Subcutaneous adipose tissue (tissue), 4 donors: ENCODE measurements around the gene OPALIN. TPM values are rescaled to one million over a fixed set of nuclear protein-coding genes. Genes with fewer than 3 reads are reported as not detected.

ENCODE experiments used
- total RNA-seq, 4 donors: library from RNA; depleted of rRNA; stranded (reverse); fragments of >200 nt; gene quantifications; one replicate each; pipeline ENCODE4 v1.1.0, GENCODE V29; 2016
- TF ChIP-seq, protein P1 (sequence below): fragments of 450-650 bp; IDR thresholded peaks from one replicate; pipeline ENCODE4 v1.5.1; 2016; ENCODE audit warnings: low read depth, mild to moderate bottlenecking, control low read depth, antibody characterized with exemption, moderate library complexity

OPALIN gene
- total RNA-seq, 4 donors from 2014 or later = not detected

DNA sequence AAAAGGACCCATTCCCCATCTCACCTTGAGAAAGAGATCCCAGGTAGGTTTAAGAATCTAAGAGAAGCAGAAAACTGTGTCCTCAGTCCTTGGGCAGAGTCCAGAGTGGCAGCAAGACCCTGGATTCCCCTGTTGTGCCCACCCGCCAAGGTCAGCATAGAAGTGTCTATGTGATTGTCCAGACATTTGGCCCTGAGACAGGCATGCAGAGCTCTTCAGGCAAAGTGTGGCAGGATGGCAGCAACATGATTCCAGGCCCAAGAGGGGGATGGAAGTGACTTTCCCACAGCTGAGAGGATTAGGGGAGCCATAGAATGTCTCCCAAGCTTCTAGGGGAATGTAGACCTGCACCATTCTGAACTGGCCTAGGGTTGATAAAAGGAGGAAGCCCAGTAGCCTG is 39.1 kb upstream of the OPALIN start:
- TF ChIP-seq, protein P1, sequence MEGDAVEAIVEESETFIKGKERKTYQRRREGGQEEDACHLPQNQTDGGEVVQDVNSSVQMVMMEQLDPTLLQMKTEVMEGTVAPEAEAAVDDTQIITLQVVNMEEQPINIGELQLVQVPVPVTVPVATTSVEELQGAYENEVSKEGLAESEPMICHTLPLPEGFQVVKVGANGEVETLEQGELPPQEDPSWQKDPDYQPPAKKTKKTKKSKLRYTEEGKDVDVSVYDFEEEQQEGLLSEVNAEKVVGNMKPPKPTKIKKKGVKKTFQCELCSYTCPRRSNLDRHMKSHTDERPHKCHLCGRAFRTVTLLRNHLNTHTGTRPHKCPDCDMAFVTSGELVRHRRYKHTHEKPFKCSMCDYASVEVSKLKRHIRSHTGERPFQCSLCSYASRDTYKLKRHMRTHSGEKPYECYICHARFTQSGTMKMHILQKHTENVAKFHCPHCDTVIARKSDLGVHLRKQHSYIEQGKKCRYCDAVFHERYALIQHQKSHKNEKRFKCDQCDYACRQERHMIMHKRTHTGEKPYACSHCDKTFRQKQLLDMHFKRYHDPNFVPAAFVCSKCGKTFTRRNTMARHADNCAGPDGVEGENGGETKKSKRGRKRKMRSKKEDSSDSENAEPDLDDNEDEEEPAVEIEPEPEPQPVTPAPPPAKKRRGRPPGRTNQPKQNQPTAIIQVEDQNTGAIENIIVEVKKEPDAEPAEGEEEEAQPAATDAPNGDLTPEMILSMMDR = no peak

DNA sequence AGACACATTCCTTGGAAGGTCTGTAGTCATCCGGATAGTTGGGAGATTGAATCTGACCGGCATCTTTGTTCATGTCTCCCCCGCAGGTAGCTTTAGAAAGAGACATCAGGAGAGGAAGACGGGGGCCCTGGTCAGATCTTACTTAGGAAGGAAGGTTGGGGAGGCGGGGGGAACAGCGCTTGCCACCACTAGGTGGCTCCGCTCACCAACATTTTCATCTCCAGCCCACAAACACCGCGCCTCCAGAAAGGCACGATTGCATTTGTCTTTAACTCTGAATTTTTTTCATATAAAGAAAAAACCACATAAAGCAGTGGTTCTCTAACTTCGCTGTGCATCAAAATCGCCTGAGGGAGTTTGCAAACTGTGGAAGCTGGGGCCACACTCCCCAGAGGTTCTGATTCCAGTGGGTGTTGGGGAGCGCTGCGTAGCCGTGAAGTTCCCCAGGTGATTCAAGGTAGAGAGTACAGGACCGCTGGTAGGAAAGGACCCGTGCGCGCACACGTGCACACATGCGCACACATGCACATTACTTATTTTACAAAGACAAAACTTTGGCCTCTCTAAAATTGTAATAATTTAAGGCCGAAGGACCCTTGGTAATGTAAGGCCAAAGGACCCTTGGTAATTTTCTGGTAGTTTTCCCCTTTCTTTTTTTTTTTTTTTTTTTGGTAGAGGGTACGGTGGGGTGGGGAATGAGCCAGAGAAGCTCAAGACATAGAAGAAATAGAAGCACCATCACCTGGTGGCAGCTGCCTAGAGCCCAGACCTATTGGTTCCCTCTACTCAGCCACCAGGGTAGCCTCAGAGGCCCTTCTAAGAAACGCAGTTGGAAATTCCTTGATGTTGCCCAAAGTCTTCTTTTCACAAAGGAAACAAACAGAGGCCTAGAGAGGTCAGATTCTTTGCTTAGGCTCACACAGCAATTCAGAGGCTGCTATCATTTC is 37.4 kb upstream of the OPALIN start:
- TF ChIP-seq, protein P1 = no peak

DNA sequence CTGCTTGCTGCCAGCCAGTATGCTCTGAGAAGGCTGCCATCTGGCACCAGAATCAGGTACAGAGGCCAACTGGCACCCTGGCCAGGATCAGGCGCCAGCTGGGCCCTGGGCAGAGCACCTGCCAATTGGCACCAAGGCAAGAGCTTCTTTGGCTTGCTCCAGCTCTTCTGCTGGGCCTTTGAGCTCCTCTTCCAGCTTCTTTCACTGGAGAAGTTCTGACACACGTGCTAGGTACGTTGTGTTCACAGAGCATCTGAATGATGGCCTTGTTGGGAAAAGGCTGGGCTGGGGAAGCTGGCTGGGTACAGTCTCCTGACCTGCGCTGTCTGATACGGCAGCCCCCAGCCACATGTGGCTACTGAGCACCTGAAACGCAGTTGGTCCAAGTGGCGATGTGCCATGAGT is 31.7 kb upstream of the OPALIN start:
- TF ChIP-seq, protein P1 = no peak

DNA sequence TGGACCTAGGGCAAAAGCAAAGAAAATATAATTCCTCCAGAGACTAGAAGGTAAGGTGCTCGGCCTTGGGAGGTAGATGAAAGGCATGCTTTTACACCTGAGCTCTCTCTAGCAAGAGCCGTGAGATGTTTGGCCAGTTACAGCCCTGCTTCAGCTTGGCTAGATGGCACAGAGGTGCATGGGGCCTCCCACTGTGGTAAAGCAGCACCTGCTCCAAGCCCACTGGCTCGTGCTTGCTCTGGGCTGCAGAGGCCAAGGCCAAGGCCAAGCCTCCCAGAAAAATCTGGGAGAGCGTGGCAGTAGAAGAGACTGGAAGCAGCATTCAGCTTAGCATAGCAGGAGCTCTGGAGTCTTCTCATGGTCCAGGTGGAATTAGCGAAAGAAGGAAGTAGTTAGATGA is 31.0 kb upstream of the OPALIN start:
- TF ChIP-seq, protein P1 = no peak

DNA sequence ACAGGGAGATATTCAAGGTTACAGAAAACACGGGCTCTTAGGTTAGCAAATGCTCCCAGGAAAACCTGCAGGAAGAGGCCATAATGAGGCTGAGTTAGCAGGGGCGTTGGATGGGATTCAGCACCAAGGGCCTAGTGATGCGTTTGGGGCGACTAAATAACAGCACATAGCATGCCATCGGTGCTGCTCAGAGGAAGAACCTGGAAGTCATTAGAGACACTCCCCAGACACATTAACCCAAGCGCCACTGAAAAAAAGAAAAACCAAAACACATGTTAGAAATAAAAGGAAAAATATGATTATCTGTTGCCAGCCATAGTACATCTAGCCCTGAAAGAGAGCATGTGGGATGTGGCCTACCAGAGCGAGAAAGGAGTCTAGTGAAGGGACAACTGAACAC is 28.8 kb upstream of the OPALIN start:
- TF ChIP-seq, protein P1 = no peak

DNA sequence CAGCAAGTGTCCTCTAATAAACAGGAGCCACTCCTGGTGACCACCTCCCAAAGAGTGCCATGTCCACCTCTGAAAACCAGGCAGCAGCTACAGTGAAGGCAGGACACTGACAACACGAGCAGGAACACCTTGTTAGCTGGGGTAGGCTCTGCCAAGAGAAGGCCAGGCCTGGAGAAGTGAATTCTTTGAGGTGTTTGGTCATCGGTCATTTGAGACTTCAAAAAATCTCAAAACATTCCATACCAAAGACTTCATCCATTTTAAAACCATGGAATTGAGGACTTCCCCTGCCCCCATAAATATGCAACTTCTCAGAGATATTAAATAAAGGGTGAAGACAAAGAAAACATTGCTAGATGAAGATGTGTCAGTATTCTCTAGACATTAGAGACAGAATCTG is 28.4 kb upstream of the OPALIN start:
- TF ChIP-seq, protein P1 = no peak

DNA sequence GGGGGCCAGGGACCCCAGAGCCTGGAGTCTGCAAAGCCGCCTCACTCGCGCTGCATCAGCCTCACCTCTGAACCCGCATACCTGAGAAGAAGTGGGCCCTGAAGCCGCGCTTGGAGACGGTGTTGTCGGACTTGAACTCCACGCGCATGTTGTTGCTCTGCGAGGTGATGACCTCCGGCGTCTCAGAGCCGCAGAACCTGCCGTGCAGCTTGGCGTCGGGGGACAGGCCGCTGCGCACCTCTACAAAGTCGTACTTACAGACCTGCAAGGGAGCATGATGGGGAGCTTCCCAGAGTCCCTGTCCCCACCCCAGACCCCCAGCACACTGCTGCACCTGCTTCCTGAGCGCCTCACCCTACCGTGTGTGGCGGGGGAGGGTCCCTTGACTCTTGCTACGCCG is 25.7 kb upstream of the OPALIN start:
- TF ChIP-seq, protein P1 = no peak
